Activated T-cell treated with anti-CD3 and anti-CD28 coated beads, Interleukin-2, amount 50 U/mL, for 24 hours (primary cell): ENCODE results near the gene THSD4.
"Not testable (repeated sequence)": the region's sequence is repeated elsewhere in the genome, so short reads cannot be mapped to it uniquely, and the experiment has no call there.

ENCODE experiments used
- DNase-seq: peaks from one replicate; pipeline ENCODE4 v3.0.0-alpha.2; 2020
- H3K27ac Mint-ChIP-seq: 2 replicates; pipeline ENCODE4 v1.8.0; 2020; ENCODE audit warnings: mild to moderate bottlenecking, mixed read lengths
- H3K27me3 Mint-ChIP-seq: 2 replicates; pipeline ENCODE4 v1.8.0; 2020; ENCODE audit warnings: mixed read lengths
- H3K36me3 Mint-ChIP-seq: 2 replicates; pipeline ENCODE4 v1.8.0; 2020; ENCODE audit warnings: low read depth, mixed read lengths
- H3K4me1 Mint-ChIP-seq: 2 replicates; pipeline ENCODE4 v1.8.0; 2020; ENCODE audit warnings: low read depth, mixed read lengths
- H3K4me3 Mint-ChIP-seq: 2 replicates; pipeline ENCODE4 v1.8.0; 2020; ENCODE audit warnings: mild to moderate bottlenecking, moderate library complexity, mixed read lengths
- H3K9me3 Mint-ChIP-seq: 2 replicates; pipeline ENCODE4 v1.8.0; 2020; ENCODE audit warnings: mixed read lengths

Gene THSD4

DNA sequence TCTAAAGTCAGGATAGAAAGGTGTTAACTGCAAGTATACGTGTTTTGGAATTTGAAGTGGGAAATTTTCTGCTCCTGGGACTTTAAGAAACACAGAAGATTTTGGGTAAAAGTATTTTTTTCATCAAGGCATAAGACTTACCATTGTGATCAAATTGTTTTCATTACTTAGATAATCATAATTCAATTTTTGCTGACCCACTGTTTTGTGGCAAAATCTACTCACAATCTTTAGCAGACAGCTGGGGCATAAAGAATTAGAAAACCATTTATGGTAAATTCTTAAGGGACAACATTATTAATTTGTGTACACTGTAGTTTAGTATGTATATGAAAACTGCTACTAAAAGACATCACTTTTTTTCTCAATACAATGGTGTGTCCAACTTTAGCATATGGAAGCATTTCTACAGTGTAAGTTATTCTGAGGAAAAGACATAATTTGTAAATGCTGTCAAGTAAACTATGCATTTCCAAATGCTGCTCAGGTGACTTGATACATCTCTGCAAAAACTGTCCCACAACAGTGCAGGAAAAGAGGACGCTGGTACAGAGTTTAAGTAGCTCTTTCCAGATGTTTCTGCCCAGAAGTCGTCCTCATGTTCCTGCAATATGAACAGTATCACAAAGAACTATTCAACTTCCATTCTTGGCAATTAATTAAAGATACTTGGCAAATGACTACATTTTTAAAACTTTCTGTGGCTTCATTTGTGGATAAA lies 52.3 kb downstream of the THSD4 start:
- DNase-seq, result no peak
- H3K36me3 Mint-ChIP-seq, result no peaks in the 10 kb centered on the region
- peaks cover 21% of the 10 kb centered on the region for H3K9me3 Mint-ChIP-seq
- peaks cover 45% of the 10 kb centered on the region for H3K27me3 Mint-ChIP-seq
- H3K27ac Mint-ChIP-seq, result no peak overlapping the region
- no peaks in the 10 kb centered on the region for H3K4me1 Mint-ChIP-seq
- no peak overlapping the region for H3K4me3 Mint-ChIP-seq

DNA sequence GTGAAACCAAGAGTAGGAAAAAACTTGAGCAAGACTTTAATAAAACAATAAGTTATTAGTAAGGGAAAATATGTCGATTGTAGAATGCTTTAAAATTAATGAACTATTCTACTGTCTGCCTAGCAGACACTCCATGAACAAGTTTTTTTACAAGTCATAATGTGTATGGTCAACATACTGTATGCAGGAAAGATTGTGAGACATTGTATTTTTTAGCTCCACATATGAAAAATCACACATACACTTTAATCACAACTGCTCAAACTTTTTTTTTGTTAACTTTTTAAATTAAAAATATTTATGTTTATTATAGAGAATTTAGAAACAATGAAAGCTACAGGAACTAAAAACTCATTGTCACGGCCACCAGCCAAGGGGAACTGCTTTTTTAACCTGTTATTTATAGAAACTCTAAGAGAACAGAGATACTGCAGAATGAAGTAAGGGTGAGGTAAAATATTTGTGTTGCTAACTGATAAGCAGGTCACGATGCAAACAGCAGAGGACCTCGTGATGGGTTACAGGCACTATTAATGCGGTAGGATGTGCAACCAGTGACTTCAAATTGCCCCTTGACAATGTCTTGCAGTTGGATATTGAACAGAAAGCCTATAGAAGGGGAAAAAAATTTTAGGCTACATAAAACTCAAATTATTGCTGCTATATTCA lies 53.0 kb downstream of the THSD4 start:
- Mint-ChIP-seq H3K36me3 (no peaks in the 10 kb centered on the region), H3K27ac (no peak overlapping the region), H3K27me3 (peaks cover 42% of the 10 kb centered on the region), H3K4me1 (no peaks in the 10 kb centered on the region), H3K9me3 (peaks cover 18% of the 10 kb centered on the region), H3K4me3 (no peak overlapping the region)
- no peak for DNase-seq

GRCh38 chr15:71170163-71170562 lies 54.9 kb downstream of the THSD4 start:
- no peaks in the 10 kb centered on the region for H3K4me1 Mint-ChIP-seq
- DNase-seq, result no peak
- H3K9me3 Mint-ChIP-seq, result peaks cover 23% of the 10 kb centered on the region
- no peak overlapping the region for H3K4me3 Mint-ChIP-seq
- H3K36me3 Mint-ChIP-seq, result no peaks in the 10 kb centered on the region
- no peak overlapping the region for H3K27ac Mint-ChIP-seq
- peaks cover 44% of the 10 kb centered on the region for H3K27me3 Mint-ChIP-seq

DNA sequence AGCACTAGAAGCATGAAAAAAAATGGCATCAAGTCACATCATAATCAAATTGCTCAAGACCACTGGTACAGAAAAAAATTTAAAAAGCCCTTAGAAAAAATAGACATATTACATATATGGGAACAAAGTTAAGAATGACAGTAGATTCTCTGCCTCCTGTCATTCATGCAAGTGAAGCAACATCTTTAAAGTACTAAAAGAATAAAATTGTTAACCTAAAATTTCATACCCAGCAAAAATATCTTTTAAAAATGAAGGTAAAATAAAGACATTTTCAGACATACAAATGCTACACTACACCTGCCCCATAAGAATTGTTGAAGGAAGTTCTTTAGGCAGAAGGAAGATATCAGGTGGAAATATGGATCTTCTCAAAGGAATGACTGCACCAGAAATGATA lies 55.9 kb downstream of the THSD4 start:
- DNase-seq, result no peak

GRCh38 chr15:71174360-71174759 lies 59.1 kb downstream of the THSD4 start:
- not testable (repeated sequence) for H3K36me3 Mint-ChIP-seq, H3K4me1 Mint-ChIP-seq, H3K27me3 Mint-ChIP-seq, DNase-seq, H3K4me3 Mint-ChIP-seq, H3K27ac Mint-ChIP-seq
- H3K9me3 Mint-ChIP-seq, result peaks cover 23% of the 10 kb centered on the region

More for the DNA sequence above, 55.9 kb downstream of the THSD4 start:
- no peaks in the 10 kb centered on the region for H3K4me1 Mint-ChIP-seq
- peaks cover 23% of the 10 kb centered on the region for H3K9me3 Mint-ChIP-seq
- no peak overlapping the region for H3K27ac Mint-ChIP-seq
- no peaks in the 10 kb centered on the region for H3K36me3 Mint-ChIP-seq
- H3K27me3 Mint-ChIP-seq, result peaks cover 33% of the 10 kb centered on the region
- H3K4me3 Mint-ChIP-seq, result no peak overlapping the region

DNA sequence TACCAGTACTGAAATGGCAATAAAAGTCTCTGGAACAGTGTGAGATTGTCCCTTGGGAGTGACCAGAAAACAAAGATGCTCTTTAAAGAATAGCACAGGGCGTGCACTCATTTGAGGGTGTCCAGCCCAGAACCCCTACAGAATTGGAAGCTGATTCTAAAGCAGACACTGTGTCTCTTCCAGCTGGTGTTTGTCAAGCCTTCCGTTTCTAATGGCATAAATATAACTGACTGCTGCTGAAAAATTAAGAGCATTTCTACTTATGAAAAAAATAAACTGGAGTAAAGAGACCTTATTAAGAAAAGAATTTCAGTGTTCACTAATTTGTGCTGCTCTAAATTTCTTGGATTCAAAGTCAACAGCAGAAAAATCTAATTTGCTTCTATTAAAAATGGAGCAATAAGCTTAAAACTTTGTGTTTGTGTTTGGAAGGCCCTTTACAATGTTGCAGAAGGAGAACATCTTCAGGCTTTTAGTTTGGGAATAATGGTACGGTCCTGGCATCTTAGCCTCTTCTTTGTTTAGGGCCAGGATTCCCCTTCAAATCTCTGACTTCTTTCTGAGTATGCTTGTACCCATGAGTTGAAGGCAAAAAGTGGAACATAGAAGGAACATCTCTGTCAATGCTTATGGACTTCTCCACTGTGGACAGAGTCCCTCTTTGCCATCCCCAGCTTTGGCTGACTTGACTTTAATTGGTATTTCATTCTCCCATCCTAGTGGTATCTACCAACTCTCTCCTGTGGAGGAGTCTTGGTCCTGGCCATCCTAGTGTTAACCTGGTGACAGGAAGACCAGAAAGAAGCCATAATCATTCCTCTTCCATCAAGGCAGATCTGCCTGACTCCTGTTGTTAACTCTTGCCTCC lies 65.9 kb downstream of the THSD4 start:
- no peaks in the 10 kb centered on the region for H3K36me3 Mint-ChIP-seq
- H3K4me3 Mint-ChIP-seq, result no peak overlapping the region
- H3K9me3 Mint-ChIP-seq, result no peaks in the 10 kb centered on the region
- no peaks in the 10 kb centered on the region for H3K4me1 Mint-ChIP-seq
- H3K27ac Mint-ChIP-seq, result no peak overlapping the region
- peaks cover 4% of the 10 kb centered on the region for H3K27me3 Mint-ChIP-seq
- DNase-seq, result no peak

- H3K36me3 Mint-ChIP-seq, result no peaks in the 10 kb centered on the region
- H3K27ac Mint-ChIP-seq, result no peak overlapping the region
- H3K9me3 Mint-ChIP-seq, result no peaks in the 10 kb centered on the region
- H3K27me3 Mint-ChIP-seq, result peaks cover 4% of the 10 kb centered on the region
- no peak overlapping the region for H3K4me3 Mint-ChIP-seq
- DNase-seq, result no peak
- H3K4me1 Mint-ChIP-seq, result no peaks in the 10 kb centered on the region
Measured at GRCh38 chr15:71182522-71182921, 67.3 kb downstream of the THSD4 start.

GRCh38 chr15:71183063-71183462 lies 67.8 kb downstream of the THSD4 start:
- Mint-ChIP-seq H3K4me3 (no peak overlapping the region), H3K27ac (no peak overlapping the region), H3K27me3 (peaks cover 4% of the 10 kb centered on the region), H3K36me3 (no peaks in the 10 kb centered on the region), H3K4me1 (no peaks in the 10 kb centered on the region), H3K9me3 (no peaks in the 10 kb centered on the region)
- no peak for DNase-seq

DNA sequence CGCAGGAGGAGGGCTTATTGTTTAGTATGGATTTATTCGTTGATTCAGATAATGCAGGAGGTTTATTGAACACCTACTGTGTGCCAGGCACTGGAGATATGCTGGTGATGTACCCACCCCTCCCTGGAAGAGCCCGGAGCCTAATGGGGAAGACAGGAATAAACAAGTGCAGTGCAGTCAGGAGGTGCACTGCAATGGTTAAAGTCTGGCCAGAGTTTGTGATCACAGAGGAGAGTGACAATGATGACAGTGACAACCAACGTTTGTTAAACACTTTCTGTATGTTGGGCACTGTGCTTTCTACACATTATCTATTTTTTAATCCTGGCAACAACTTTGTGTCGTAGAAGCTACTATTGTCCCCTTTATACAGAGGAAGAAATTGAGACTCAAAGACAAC lies 70.4 kb downstream of the THSD4 start:
- Mint-ChIP-seq H3K4me1 (no peaks in the 10 kb centered on the region), H3K9me3 (no peaks in the 10 kb centered on the region), H3K4me3 (no peak overlapping the region), H3K27ac (no peak overlapping the region), H3K27me3 (peaks cover 4% of the 10 kb centered on the region), H3K36me3 (no peaks in the 10 kb centered on the region)
- no peak for DNase-seq

GRCh38 chr15:71186267-71186666 lies 71.0 kb downstream of the THSD4 start:
- Mint-ChIP-seq H3K4me3 (no peak overlapping the region), H3K36me3 (no peaks in the 10 kb centered on the region), H3K27ac (no peak overlapping the region), H3K27me3 (peaks cover 4% of the 10 kb centered on the region), H3K9me3 (no peaks in the 10 kb centered on the region), H3K4me1 (no peaks in the 10 kb centered on the region)
- DNase-seq, result no peak

DNA sequence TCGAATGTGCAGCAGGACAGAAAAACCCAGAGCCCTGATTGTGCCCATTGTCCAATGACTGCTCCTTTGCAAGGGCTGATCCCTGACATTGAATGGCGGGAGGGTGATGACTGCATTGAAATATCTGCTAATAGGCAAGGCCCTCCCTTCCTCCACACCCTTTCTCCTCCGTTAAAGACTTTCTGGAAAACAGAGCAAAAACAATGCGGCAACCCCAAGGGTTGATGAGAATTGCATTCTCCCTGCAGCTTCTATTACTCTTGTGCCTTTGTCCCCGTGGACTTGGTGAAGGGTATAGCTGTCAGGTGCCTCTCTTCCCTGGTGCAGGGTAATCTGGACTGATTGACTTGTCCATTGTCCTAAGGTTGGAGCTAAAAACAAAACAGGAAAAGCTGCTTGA lies 71.8 kb downstream of the THSD4 start:
- no peak overlapping the region for H3K27ac Mint-ChIP-seq
- H3K36me3 Mint-ChIP-seq, result no peaks in the 10 kb centered on the region
- no peak for DNase-seq
- H3K4me3 Mint-ChIP-seq, result no peak overlapping the region
- H3K9me3 Mint-ChIP-seq, result no peaks in the 10 kb centered on the region
- H3K4me1 Mint-ChIP-seq, result no peaks in the 10 kb centered on the region
- peaks cover 4% of the 10 kb centered on the region for H3K27me3 Mint-ChIP-seq

DNA sequence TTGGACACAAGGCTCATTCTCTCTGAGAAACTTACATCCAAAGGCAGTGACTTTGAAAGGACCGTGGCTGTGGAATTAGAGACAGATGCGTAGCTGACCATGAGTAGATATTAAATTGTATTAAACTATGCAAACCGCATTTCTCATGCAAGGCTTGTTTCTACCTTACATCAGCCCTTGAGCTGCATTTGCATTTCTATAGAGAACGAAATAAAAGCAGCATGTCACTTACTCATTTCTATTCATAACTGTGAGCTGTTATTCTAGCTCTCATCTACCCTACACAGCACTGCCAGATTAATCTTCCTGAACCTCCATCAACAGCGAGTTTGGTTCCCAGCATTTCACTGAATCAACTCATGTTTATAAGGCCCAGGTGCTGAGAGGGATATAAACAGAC lies 72.3 kb downstream of the THSD4 start:
- H3K4me1 Mint-ChIP-seq, result no peaks in the 10 kb centered on the region
- no peak overlapping the region for H3K27ac Mint-ChIP-seq
- H3K36me3 Mint-ChIP-seq, result no peaks in the 10 kb centered on the region
- H3K27me3 Mint-ChIP-seq, result peaks cover 4% of the 10 kb centered on the region
- no peak overlapping the region for H3K4me3 Mint-ChIP-seq
- H3K9me3 Mint-ChIP-seq, result no peaks in the 10 kb centered on the region
- no peak for DNase-seq

GRCh38 chr15:71189718-71190117 lies 74.4 kb downstream of the THSD4 start:
- no peak overlapping the region for H3K27ac Mint-ChIP-seq
- H3K9me3 Mint-ChIP-seq, result no peaks in the 10 kb centered on the region
- H3K36me3 Mint-ChIP-seq, result no peaks in the 10 kb centered on the region
- H3K27me3 Mint-ChIP-seq, result peaks cover 6% of the 10 kb centered on the region
- H3K4me1 Mint-ChIP-seq, result no peaks in the 10 kb centered on the region
- H3K4me3 Mint-ChIP-seq, result no peak overlapping the region
- no peak for DNase-seq

DNA sequence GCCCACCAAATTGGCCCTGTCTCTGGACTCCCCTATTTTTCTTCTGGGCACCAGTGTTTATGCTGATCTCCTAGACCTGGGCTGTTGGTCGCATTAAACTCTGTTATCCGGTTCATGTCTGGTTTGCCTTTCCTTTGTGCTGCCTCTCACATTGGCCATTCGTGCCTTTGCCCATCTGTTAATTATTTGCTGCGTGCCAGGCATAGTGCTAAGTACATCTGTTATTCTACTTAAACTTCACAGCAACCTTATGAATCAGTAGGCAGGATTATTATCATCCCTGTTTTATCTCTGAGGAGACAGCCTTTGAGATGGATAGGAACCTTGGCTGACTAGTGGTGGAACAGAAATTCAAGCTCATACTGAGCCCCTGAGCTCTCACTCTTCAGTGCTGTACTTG lies 76.0 kb downstream of the THSD4 start:
- DNase-seq, result no peak
- Mint-ChIP-seq H3K9me3 (no peaks in the 10 kb centered on the region), H3K4me3 (no peak overlapping the region), H3K4me1 (no peaks in the 10 kb centered on the region), H3K27ac (no peak overlapping the region), H3K27me3 (peaks cover 11% of the 10 kb centered on the region), H3K36me3 (no peaks in the 10 kb centered on the region)

DNA sequence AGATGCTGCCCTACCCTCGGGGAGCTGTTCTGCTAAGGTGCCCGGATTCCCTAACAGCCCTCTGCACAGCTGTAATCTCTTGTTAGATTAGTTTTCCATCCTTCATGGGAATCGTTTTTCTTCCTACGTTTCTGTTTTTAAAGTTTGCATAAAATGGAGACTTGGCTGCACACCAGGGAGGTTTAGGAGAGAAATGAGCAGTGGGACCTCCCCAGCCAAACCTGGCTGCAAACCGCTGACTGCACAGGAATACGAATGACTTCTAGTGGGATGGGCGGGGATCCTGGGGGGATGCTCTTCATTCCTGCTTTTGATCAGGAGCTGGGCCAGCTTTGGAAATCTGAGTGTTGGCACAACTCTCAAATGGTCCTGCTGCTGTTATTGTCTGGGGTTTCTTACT lies 77.5 kb downstream of the THSD4 start:
- no peaks in the 10 kb centered on the region for H3K9me3 Mint-ChIP-seq
- no peaks in the 10 kb centered on the region for H3K4me1 Mint-ChIP-seq
- H3K27ac Mint-ChIP-seq, result no peak overlapping the region
- H3K27me3 Mint-ChIP-seq, result peaks cover 11% of the 10 kb centered on the region
- no peak overlapping the region for H3K4me3 Mint-ChIP-seq
- DNase-seq, result no peak
- no peaks in the 10 kb centered on the region for H3K36me3 Mint-ChIP-seq
